SK-N-SH (cell line): ENCODE data around the gene SESTD1. TPM values are rescaled to one million over a fixed set of nuclear protein-coding genes. Genes with fewer than 3 reads are reported as not detected.

ENCODE experiments used
- CTCF ChIA-PET: fragments of 300-600, 350-600 bp; formaldehyde crosslinking; extraction: SDS; loops from one replicate; lab custom pipeline; 2021; lab: Yijun Ruan, JAX
- POLR2A ChIA-PET: fragments of 350-600 bp; sonication (Branson Sonifier 250); formaldehyde crosslinking; extraction: SDS; loops from one replicate; lab custom pipeline; 2020; ENCODE audit warnings: antibody characterized with exemption, inconsistent platforms; lab: Yijun Ruan, JAX
- DNase-seq: peaks from one replicate; pipeline ENCODE4 v3.0.0; 2012
- H2AFZ ChIP-seq: fragments of 200-600 bp; sonication (generic); 2 replicates; pipeline ENCODE4 v1.8.1; 2016; ENCODE audit warnings: antibody characterized with exemption, mild to moderate bottlenecking, low read depth
- H3F3A ChIP-seq: fragments of 200-600 bp; sonication (generic); replicated peaks from 2 replicates; pipeline ENCODE3; 2016; ENCODE audit warnings: antibody characterized with exemption, mild to moderate bottlenecking; ENCODE audit not compliant: insufficient read depth
- H3K27ac ChIP-seq, 2 experiments: fragments of 200-500 bp in 1 of 2; fragments of 200-600 bp in 1 of 2; sonication (Bioruptor generic) in 1 of 2; sonication (generic), shearing (Covaris generic) in 1 of 2; 2 replicates each; pipeline versions ENCODE4 v1.5.1 to v1.6.1; 2014 to 2016; ENCODE audit warnings: low read depth in 2 of 2, inconsistent platforms in 1 of 2, low read length in 1 of 2, mild to moderate bottlenecking in 1 of 2, mixed read lengths in 1 of 2
- H3K27me3 ChIP-seq: fragments of 200-600 bp; sonication (generic), shearing (Covaris generic); 2 replicates; pipeline ENCODE4 v1.6.1; 2016; ENCODE audit warnings: mixed run types; ENCODE audit not compliant: insufficient read depth
- H3K36me3 ChIP-seq, 2 experiments: fragments of 200-500 bp in 1 of 2; fragments of 200-600 bp in 1 of 2; sonication (Bioruptor generic) in 1 of 2; sonication (generic) in 1 of 2; replicated peaks in 1 of 2; 2 replicates each; pipeline versions ENCODE3 to v1.5.1; 2014 to 2016; ENCODE audit warnings: low read length in 1 of 2, mild to moderate bottlenecking in 1 of 2; ENCODE audit not compliant: insufficient read depth in 2 of 2, control insufficient read depth in 1 of 2
- H3K4me1 ChIP-seq, 2 experiments: fragments of 200-500 bp in 1 of 2; fragments of 200-600 bp in 1 of 2; sonication (Bioruptor generic) in 1 of 2; sonication (generic), shearing (Covaris generic) in 1 of 2; 2 replicates each; pipeline versions ENCODE4 v1.5.1 to v1.6.1; 2014 to 2016; ENCODE audit warnings: low read depth in 1 of 2, low read length in 1 of 2, mixed run types in 1 of 2; ENCODE audit not compliant: insufficient read depth in 2 of 2, control insufficient read depth in 1 of 2
- H3K4me2 ChIP-seq: fragments of 200-600 bp; sonication (generic), shearing (Covaris generic); 2 replicates; pipeline ENCODE4 v1.6.1; 2017; ENCODE audit warnings: mixed run types
- H3K4me3 ChIP-seq, 2 experiments: fragments of 200-500 bp in 1 of 2; fragments of 200-600 bp in 1 of 2; sonication (Bioruptor generic) in 1 of 2; sonication (generic), shearing (Covaris generic) in 1 of 2; 2 replicates each; pipeline versions ENCODE4 v1.5.1 to v1.8.1; 2014 to 2016; ENCODE audit warnings: low read depth in 2 of 2, inconsistent platforms in 1 of 2, low read length in 1 of 2, mild to moderate bottlenecking in 1 of 2, mixed read lengths in 1 of 2, moderate library complexity in 1 of 2
- H3K79me2 ChIP-seq: fragments of 200-600 bp; sonication (generic); 2 replicates; pipeline ENCODE4 v1.8.1; 2017; ENCODE audit warnings: mild to moderate bottlenecking; ENCODE audit not compliant: insufficient read depth
- H3K9ac ChIP-seq: fragments of 200-600 bp; sonication (generic); 2 replicates; pipeline ENCODE4 v1.6.1; 2017; ENCODE audit warnings: mixed run types
- H3K9me2 ChIP-seq: fragments of 200-600 bp; sonication (generic); 2 replicates; pipeline ENCODE4 v1.6.1; 2017; ENCODE audit warnings: mixed run types
- H3K9me3 ChIP-seq: fragments of 200-600 bp; sonication (generic); 2 replicates; pipeline ENCODE4 v1.6.1; 2017; ENCODE audit warnings: mixed run types, mild to moderate bottlenecking, moderate library complexity
- H4K20me1 ChIP-seq: fragments of 200-600 bp; sonication (generic); 2 replicates; pipeline ENCODE4 v1.6.1; 2017; ENCODE audit warnings: mild to moderate bottlenecking, mixed run types; ENCODE audit not compliant: insufficient read depth
- CHD2 ChIP-seq: fragments of 150-350 bp; IDR thresholded peaks from 2 replicates; pipeline ENCODE4 v1.6.1; 2018; ENCODE audit warnings: low read length; ENCODE audit not compliant: partially characterized antibody
- CTCF ChIP-seq: fragments of 200-600 bp; sonication (generic); IDR thresholded peaks from 2 replicates; pipeline ENCODE4 v1.6.1; 2017; ENCODE audit warnings: antibody characterized with exemption, mild to moderate bottlenecking, moderate library complexity
- ELF1 ChIP-seq: IDR thresholded peaks from 2 replicates; pipeline ENCODE4 v1.4.0; 2012
- EP300 ChIP-seq, 2 experiments: IDR thresholded peaks; 2 replicates each; pipeline versions ENCODE4 v1.4.0 to v1.6.1; 2012; ENCODE audit warnings: borderline replicate concordance in 1 of 2, low read depth in 1 of 2, low read length in 1 of 2
- FOSL2 ChIP-seq: IDR thresholded peaks from 2 replicates; pipeline ENCODE4 v1.4.0; 2012; ENCODE audit warnings: low read depth, mild to moderate bottlenecking, moderate library complexity, borderline replicate concordance
- GABPA ChIP-seq: IDR thresholded peaks from 2 replicates; pipeline ENCODE4 v1.4.0; 2012; ENCODE audit warnings: low read depth, mild to moderate bottlenecking
- GATA2 ChIP-seq: sonication (generic); formaldehyde crosslinking; IDR thresholded peaks from 2 replicates; pipeline ENCODE4 v1.5.0; 2020; ENCODE audit warnings: mild to moderate bottlenecking, missing genetic modification reagents
- MAX ChIP-seq: IDR thresholded peaks from 2 replicates; pipeline ENCODE4 v1.4.0; 2012; ENCODE audit warnings: low read depth
- MEF2A ChIP-seq: IDR thresholded peaks from 2 replicates; pipeline ENCODE4 v1.4.0; 2012; ENCODE audit warnings: low read depth, borderline replicate concordance
- MXI1 ChIP-seq: IDR thresholded peaks from 2 replicates; pipeline ENCODE4 v1.6.1; 2012; ENCODE audit warnings: mild to moderate bottlenecking, low read depth, low read length, improper control_type of control experiment
- RAD21 ChIP-seq: IDR thresholded peaks from 2 replicates; pipeline ENCODE4 v1.6.1; 2012; ENCODE audit warnings: mild to moderate bottlenecking, low read length
- REST ChIP-seq: IDR thresholded peaks from 2 replicates; pipeline ENCODE4 v1.6.1; 2012; ENCODE audit warnings: mild to moderate bottlenecking, low read depth, low read length, moderate library complexity
- RXRA ChIP-seq: IDR thresholded peaks from 2 replicates; pipeline ENCODE4 v1.4.0; 2012; ENCODE audit warnings: low read depth, mild to moderate bottlenecking, borderline replicate concordance
- SIN3A ChIP-seq: IDR thresholded peaks from 2 replicates; pipeline ENCODE4 v1.6.1; 2012; ENCODE audit warnings: low read depth, mild to moderate bottlenecking, low read length, moderate library complexity, borderline replicate concordance
- SMC3 ChIP-seq: IDR thresholded peaks from 2 replicates; pipeline ENCODE4 v1.6.1; 2012; ENCODE audit warnings: low read depth, low read length, improper control_type of control experiment
- TAF1 ChIP-seq: IDR thresholded peaks from 2 replicates; pipeline ENCODE4 v1.6.1; 2012; ENCODE audit warnings: low read depth, mild to moderate bottlenecking, low read length, moderate library complexity, borderline replicate concordance
- TEAD4 ChIP-seq: IDR thresholded peaks from 2 replicates; pipeline ENCODE4 v1.4.0; 2012; ENCODE audit warnings: mild to moderate bottlenecking, borderline replicate concordance; ENCODE audit not compliant: insufficient read depth
- WGBS: methylation state at CpG from one replicate; pipeline ENCODE4 v1.1.6; 2017; ENCODE audit warnings: low lambda C conversion rate; 5-methylcytosine and 5-hydroxymethylcytosine counted together
- polyA plus RNA-seq, 3 experiments: library from polyadenylated mRNA; depleted of rRNA; stranded (reverse); fragments of >200 nt; gene quantifications; 2 replicates each; pipeline ENCODE4 v1.2.3, GENCODE V29; 2012
- TF ChIP-seq, protein P1 (sequence below): fragments of 150-350 bp; IDR thresholded peaks from 2 replicates; pipeline ENCODE4 v1.6.1; 2016; ENCODE audit warnings: mild to moderate bottlenecking, low read depth, low read length
- TF ChIP-seq, protein P2 (sequence below): fragments of 150-350 bp; IDR thresholded peaks from 2 replicates; pipeline ENCODE4 v1.6.1; 2017; ENCODE audit warnings: antibody characterized with exemption, low read length, low read depth, borderline replicate concordance

Gene SESTD1
- polyA plus RNA-seq, 1 of the 3 experiments (the other 2 are of a cell fraction), result 4.6 TPM

GRCh38 chr2:179141206-179141605 is 123.4 kb downstream of the SESTD1 start:
- Histone ChIP-seq H3K9ac (no peak overlapping the region), H4K20me1 (no peaks in the 10 kb centered on the region), H3K9me3 (no peaks in the 10 kb centered on the region), H3K4me2 (no peak overlapping the region), H3K27me3 (no peaks in the 10 kb centered on the region), H2AFZ (no peak overlapping the region), H3K36me3 (peaks cover 17 to 22% of the 10 kb centered on the region in 2 experiments), H3F3A (peaks cover 2% of the 10 kb centered on the region)
- no peak for DNase-seq
- POLR2A ChIA-PET, result no interaction called here
- no peak for TF ChIP-seq EP300 (IDR thresholded peaks at IDR 0.05; ENCODE audit: borderline replicate concordance in 1 of 2, low read depth in 1 of 2, low read length in 1 of 2)
- TF ChIP-seq, all 33 proteins: peak for 0
- CTCF ChIA-PET, result no interaction called here
- Histone ChIP-seq H3K4me3 (no peak overlapping the region), H3K4me1 (no peaks in the 10 kb centered on the region; a peak in 1 of 4 replicates), H3K79me2 (no peaks in the 10 kb centered on the region), H3K9me2 (no peaks in the 10 kb centered on the region), H3K27ac (no peak overlapping the region)
- WGBS, result 92% methylated on average over 1 of the region's 1 CpG

GRCh38 chr2:179140571-179140970 is 124.1 kb downstream of the SESTD1 start:
- no peak overlapping the region for H3K9ac ChIP-seq
- H3K9me2 ChIP-seq, result no peaks in the 10 kb centered on the region
- WGBS, result 97% methylated on average over 4 of the region's 4 CpGs
- H3K9me3 ChIP-seq, result no peaks in the 10 kb centered on the region
- no peaks in the 10 kb centered on the region for H3K79me2 ChIP-seq
- no peaks in the 10 kb centered on the region for H3F3A ChIP-seq
- no peak overlapping the region for H3K4me3 ChIP-seq
- TF ChIP-seq FOSL2, result no peak
- TF ChIP-seq RXRA, result no peak
- TF ChIP-seq MAX, result no peak
- no peak for TF ChIP-seq MEF2A
- TF ChIP-seq SIN3A, result no peak
- TF ChIP-seq RAD21, result no peak
- no peak for TF ChIP-seq GABPA
- TF ChIP-seq, protein P1, sequence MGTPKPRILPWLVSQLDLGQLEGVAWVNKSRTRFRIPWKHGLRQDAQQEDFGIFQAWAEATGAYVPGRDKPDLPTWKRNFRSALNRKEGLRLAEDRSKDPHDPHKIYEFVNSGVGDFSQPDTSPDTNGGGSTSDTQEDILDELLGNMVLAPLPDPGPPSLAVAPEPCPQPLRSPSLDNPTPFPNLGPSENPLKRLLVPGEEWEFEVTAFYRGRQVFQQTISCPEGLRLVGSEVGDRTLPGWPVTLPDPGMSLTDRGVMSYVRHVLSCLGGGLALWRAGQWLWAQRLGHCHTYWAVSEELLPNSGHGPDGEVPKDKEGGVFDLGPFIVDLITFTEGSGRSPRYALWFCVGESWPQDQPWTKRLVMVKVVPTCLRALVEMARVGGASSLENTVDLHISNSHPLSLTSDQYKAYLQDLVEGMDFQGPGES, result no peak
- TF ChIP-seq CHD2, result no peak
- no peak for TF ChIP-seq TEAD4
- no peak for TF ChIP-seq TAF1
- TF ChIP-seq CTCF, result no peak
- TF ChIP-seq ELF1, result no peak
- TF ChIP-seq MXI1, result no peak
- no peak for TF ChIP-seq SMC3
- no peak for TF ChIP-seq GATA2
- no peak for TF ChIP-seq REST
- TF ChIP-seq, protein P2, sequence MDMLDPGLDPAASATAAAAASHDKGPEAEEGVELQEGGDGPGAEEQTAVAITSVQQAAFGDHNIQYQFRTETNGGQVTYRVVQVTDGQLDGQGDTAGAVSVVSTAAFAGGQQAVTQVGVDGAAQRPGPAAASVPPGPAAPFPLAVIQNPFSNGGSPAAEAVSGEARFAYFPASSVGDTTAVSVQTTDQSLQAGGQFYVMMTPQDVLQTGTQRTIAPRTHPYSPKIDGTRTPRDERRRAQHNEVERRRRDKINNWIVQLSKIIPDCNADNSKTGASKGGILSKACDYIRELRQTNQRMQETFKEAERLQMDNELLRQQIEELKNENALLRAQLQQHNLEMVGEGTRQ, result no peak
- no peaks in the 10 kb centered on the region for H4K20me1 ChIP-seq
- H3K27ac ChIP-seq, result no peak overlapping the region
- H3K27me3 ChIP-seq, result no peaks in the 10 kb centered on the region
- CTCF ChIA-PET, result no interaction called here
- no peak for DNase-seq
- no peak overlapping the region for H3K4me2 ChIP-seq
- peaks cover 14 to 22% of the 10 kb centered on the region in 2 experiments for H3K36me3 ChIP-seq
- POLR2A ChIA-PET, result no interaction called here
- H2AFZ ChIP-seq, result no peak overlapping the region
- H3K4me1 ChIP-seq, result no peaks in the 10 kb centered on the region; a peak in 1 of 4 replicates
